IPS-20b (cell line): ENCODE data around the gene FCAMR.

Source experiments
- H3K27ac ChIP-seq: one replicate; pipeline ENCODE4 v1.5.1; 2013; ENCODE audit warnings: low read length
- H3K27me3 ChIP-seq: 2 replicates; pipeline ENCODE4 v1.6.1; 2013; ENCODE audit warnings: mild to moderate bottlenecking, low read length, inconsistent platforms; ENCODE audit not compliant: insufficient read depth
- H3K36me3 ChIP-seq: 2 replicates; pipeline ENCODE4 v1.6.1; 2013; ENCODE audit warnings: low read depth, mild to moderate bottlenecking, inconsistent platforms, low read length, moderate library complexity; ENCODE audit not compliant: insufficient read depth
- H3K4me1 ChIP-seq: 2 replicates; pipeline ENCODE4 v1.6.1; 2013; ENCODE audit warnings: mild to moderate bottlenecking, control low read depth, inconsistent platforms, low read length, moderate library complexity; ENCODE audit not compliant: insufficient read depth
- H3K4me3 ChIP-seq: 2 replicates; pipeline ENCODE4 v1.5.1; 2013; ENCODE audit warnings: mild to moderate bottlenecking, low read length, inconsistent platforms
- H3K9ac ChIP-seq: 2 replicates; pipeline ENCODE4 v1.6.1; 2013; ENCODE audit warnings: low read depth, mild to moderate bottlenecking, inconsistent platforms, low read length, moderate library complexity
- H3K9me3 ChIP-seq: 2 replicates; pipeline ENCODE4 v1.6.1; 2013; ENCODE audit warnings: mild to moderate bottlenecking, low read depth, low read length, inconsistent platforms; ENCODE audit not compliant: insufficient read depth

Gene FCAMR

GRCh38 chr1:206967096-206967849 is 3.0 kb downstream of the FCAMR start:
- Histone ChIP-seq H3K27ac (no peak overlapping the region), H3K4me1 (no peaks in the 10 kb centered on the region), H3K27me3 (no peaks in the 10 kb centered on the region), H3K9me3 (no peaks in the 10 kb centered on the region), H3K36me3 (no peaks in the 10 kb centered on the region), H3K4me3 (no peak overlapping the region), H3K9ac (no peak overlapping the region)

- Histone ChIP-seq H3K9ac (no peak overlapping the region), H3K27me3 (no peaks in the 10 kb centered on the region), H3K4me3 (no peak overlapping the region), H3K9me3 (no peaks in the 10 kb centered on the region), H3K27ac (no peak overlapping the region), H3K36me3 (no peaks in the 10 kb centered on the region), H3K4me1 (no peaks in the 10 kb centered on the region)
Observed at GRCh38 chr1:206965781-206966180, 4.5 kb downstream of the FCAMR start.

- no peaks in the 10 kb centered on the region for H3K36me3 ChIP-seq
- no peak overlapping the region for H3K9ac ChIP-seq
- no peaks in the 10 kb centered on the region for H3K9me3 ChIP-seq
- no peaks in the 10 kb centered on the region for H3K4me1 ChIP-seq
- no peak overlapping the region for H3K27ac ChIP-seq
- no peak overlapping the region for H3K4me3 ChIP-seq
- H3K27me3 ChIP-seq = no peaks in the 10 kb centered on the region
Observed at GRCh38 chr1:206963740-206964139, 6.5 kb downstream of the FCAMR start.

- no peaks in the 10 kb centered on the region for H3K4me1 ChIP-seq
- H3K36me3 ChIP-seq = no peaks in the 10 kb centered on the region
- H3K27ac ChIP-seq = no peak overlapping the region
- no peak overlapping the region for H3K9ac ChIP-seq
- no peak overlapping the region for H3K4me3 ChIP-seq
- H3K27me3 ChIP-seq = no peaks in the 10 kb centered on the region
- H3K9me3 ChIP-seq = no peaks in the 10 kb centered on the region
Observed at GRCh38 chr1:206963119-206963712, 7.0 kb downstream of the FCAMR start.

GRCh38 chr1:206962272-206962671 is 8.0 kb downstream of the FCAMR start:
- Histone ChIP-seq H3K27ac (no peak overlapping the region), H3K9ac (no peak overlapping the region), H3K9me3 (no peaks in the 10 kb centered on the region), H3K4me3 (no peak overlapping the region), H3K4me1 (no peaks in the 10 kb centered on the region), H3K36me3 (no peaks in the 10 kb centered on the region), H3K27me3 (no peaks in the 10 kb centered on the region)

GRCh38 chr1:206961668-206962067 is 8.6 kb downstream of the FCAMR start:
- Histone ChIP-seq H3K9ac (no peak overlapping the region), H3K9me3 (no peaks in the 10 kb centered on the region), H3K27ac (no peak overlapping the region), H3K27me3 (no peaks in the 10 kb centered on the region), H3K4me3 (no peak overlapping the region), H3K36me3 (no peaks in the 10 kb centered on the region), H3K4me1 (no peaks in the 10 kb centered on the region)

GRCh38 chr1:206960676-206961386 is 9.4 kb downstream of the FCAMR start:
- no peak overlapping the region for H3K27ac ChIP-seq
- no peak overlapping the region for H3K9ac ChIP-seq
- no peaks in the 10 kb centered on the region for H3K27me3 ChIP-seq
- H3K9me3 ChIP-seq = no peaks in the 10 kb centered on the region
- no peaks in the 10 kb centered on the region for H3K4me1 ChIP-seq
- H3K4me3 ChIP-seq = no peak overlapping the region
- H3K36me3 ChIP-seq = no peaks in the 10 kb centered on the region

- no peaks in the 10 kb centered on the region for H3K36me3 ChIP-seq
- no peak overlapping the region for H3K4me3 ChIP-seq
- H3K27ac ChIP-seq = no peak overlapping the region
- H3K4me1 ChIP-seq = no peaks in the 10 kb centered on the region
- H3K27me3 ChIP-seq = no peaks in the 10 kb centered on the region; the same call in 1 of the 2 replicates
- no peak overlapping the region for H3K9ac ChIP-seq
- H3K9me3 ChIP-seq = no peaks in the 10 kb centered on the region
Observed at GRCh38 chr1:206958144-206958543, 12.1 kb downstream of the FCAMR start.

- no peak overlapping the region for H3K9ac ChIP-seq
- no peaks in the 10 kb centered on the region; the same call in 1 of the 2 replicates for H3K27me3 ChIP-seq
- H3K36me3 ChIP-seq = no peaks in the 10 kb centered on the region
- no peak overlapping the region for H3K27ac ChIP-seq
- H3K4me1 ChIP-seq = no peaks in the 10 kb centered on the region
- H3K9me3 ChIP-seq = no peaks in the 10 kb centered on the region
- no peak overlapping the region for H3K4me3 ChIP-seq
Observed at GRCh38 chr1:206957639-206958038, 12.6 kb downstream of the FCAMR start.

GRCh38 chr1:206955476-206956451 is 14.5 kb downstream of the FCAMR start:
- Histone ChIP-seq H3K4me3 (no peak overlapping the region), H3K9ac (no peak overlapping the region), H3K27me3 (no peaks in the 10 kb centered on the region; the same call in 1 of the 2 replicates), H3K4me1 (no peaks in the 10 kb centered on the region), H3K36me3 (no peaks in the 10 kb centered on the region), H3K27ac (no peak overlapping the region), H3K9me3 (no peaks in the 10 kb centered on the region)
